GM12873 (cell line): ENCODE measurements around the gene DRC1.

Experiments
- TF ChIP-seq, protein P1 (sequence below): IDR thresholded peaks from 2 replicates; pipeline ENCODE4 v1.5.1; 2012; ENCODE audit warnings: low read depth, mild to moderate bottlenecking, moderate library complexity, low read length, control low read depth; ENCODE audit not compliant: insufficient read depth; ENCODE audit errors: missing control alignments

Gene DRC1

DNA sequence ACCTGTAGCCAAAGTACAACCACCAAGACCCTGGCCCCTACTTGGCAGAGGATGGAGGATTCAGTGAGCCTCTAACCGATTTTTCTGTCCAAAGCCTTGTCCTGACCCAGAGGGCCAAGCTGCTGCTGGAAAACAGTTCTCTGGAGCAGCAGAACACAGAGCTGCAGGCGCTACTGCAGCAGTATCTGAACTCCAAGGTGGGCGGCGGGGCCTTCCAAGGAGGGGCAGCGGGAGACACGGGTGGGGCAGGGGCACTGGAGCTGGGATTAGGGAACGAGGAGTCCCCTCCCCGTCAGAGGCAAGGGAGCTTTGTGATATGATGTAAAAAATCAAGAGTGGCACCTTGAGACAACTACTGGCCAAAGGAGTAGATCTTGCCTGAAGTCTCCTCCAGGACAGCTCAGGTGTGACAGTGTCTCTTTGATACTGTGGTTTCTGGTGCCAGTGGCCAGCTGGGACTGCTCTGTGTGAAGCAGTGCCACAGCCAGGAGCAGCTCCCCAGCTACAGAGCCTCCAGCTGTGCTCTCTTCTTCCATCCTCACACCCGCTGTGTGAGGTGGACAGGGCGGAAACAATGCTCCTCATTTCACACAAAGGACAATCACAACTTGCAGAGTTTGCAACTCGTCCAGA lies 53.4 kb downstream of the DRC1 start:
- TF ChIP-seq, protein P1, sequence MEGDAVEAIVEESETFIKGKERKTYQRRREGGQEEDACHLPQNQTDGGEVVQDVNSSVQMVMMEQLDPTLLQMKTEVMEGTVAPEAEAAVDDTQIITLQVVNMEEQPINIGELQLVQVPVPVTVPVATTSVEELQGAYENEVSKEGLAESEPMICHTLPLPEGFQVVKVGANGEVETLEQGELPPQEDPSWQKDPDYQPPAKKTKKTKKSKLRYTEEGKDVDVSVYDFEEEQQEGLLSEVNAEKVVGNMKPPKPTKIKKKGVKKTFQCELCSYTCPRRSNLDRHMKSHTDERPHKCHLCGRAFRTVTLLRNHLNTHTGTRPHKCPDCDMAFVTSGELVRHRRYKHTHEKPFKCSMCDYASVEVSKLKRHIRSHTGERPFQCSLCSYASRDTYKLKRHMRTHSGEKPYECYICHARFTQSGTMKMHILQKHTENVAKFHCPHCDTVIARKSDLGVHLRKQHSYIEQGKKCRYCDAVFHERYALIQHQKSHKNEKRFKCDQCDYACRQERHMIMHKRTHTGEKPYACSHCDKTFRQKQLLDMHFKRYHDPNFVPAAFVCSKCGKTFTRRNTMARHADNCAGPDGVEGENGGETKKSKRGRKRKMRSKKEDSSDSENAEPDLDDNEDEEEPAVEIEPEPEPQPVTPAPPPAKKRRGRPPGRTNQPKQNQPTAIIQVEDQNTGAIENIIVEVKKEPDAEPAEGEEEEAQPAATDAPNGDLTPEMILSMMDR = no peak

DNA sequence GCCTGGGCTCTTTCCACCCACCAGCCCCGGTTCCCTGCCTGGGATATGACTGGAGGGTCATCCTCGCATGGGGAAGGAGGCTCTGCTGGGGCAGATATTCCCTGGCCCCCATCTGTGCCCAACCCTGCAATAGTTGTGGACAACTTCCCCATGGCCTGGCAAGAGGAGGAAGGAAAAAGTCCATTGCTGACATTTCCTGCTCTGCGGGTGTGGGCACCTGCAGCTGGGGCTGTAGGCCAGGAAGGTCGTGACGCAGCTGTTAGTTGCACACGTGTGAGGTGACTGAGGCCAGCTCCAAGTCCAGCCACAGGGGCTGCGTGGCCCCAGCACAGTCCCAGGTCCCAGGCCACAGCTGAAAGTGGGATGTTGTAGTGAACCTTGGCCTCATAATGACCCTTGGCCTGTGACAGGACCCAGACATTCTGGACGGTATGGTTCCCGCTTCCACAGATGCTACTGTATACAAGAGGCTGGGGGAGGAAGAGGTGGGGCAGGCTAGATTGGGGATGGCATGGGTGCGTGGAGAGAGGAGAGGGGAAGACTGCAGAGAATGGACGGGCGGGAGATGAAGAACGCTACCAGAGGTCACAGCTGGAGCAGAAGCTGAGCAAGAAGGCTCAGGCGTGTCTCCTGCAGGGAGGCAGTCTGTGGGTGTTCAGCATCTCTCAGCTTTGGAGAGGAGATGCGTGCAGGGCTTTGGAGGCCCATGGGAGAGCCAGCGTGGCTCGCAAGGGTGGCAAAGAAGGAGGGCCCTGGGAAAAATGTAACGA lies 54.1 kb downstream of the DRC1 start:
- TF ChIP-seq, protein P1 = no peak

DNA sequence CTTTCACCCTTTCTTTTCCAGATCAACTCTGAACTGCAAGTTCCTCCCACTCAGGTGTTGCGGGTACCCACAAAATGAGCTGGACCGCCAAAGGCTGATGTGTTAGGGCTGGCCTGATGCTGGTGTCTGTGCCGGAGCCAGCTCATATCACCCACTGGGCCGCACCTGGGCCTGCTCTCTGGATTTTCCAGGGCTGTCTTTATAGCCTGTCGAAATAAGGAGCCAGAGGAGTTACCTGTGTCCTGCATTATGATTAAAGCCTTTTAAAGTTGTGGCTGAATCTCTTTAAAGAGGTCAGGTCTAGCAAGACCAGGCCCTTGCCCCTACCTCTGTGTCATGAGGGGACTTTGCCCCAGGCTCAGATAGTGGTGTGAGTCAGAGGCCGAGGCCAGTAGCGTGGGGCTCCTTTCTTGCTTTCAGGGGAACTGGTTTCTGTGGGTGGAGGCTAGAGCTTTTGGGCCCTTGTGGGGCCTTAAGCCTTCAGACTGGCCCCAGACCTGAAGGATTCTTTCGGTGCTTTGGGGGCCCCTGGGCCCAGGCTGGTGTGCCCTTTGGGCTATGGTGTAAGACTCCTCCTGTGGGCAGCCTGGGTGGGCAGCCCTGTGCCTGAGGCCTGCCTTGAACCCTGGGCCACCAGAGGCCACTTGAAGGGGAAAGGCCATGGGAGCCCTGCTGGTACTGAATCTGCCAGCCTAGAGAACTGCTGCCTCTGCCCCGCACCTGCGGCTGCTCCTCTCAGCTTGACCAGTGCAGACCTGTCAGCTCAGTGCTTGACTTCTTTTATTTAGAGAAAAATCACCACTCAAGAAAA lies 54.9 kb downstream of the DRC1 start:
- TF ChIP-seq, protein P1 = no peak

DNA sequence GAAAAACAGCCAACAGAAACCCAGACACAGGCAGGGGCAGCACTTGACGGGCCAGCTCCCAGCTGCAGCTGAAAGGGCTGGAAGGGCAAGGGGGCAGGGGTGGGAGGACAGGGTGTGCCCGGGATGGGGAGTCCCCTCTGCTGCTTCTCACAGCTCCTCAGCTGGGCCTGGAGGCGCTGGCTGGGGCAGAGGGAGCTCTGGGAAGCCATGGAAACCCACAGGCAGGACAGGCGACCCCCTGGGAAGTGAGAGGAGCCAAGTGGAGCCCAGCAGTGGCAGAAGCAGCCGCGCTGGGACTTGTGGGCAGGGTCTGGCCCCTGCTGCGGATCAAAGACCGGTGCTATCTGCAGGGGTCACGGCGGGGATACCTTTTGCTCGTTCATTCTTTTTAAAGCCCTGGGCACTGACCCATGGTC lies 55.5 kb downstream of the DRC1 start:
- TF ChIP-seq, protein P1 = no peak

DNA sequence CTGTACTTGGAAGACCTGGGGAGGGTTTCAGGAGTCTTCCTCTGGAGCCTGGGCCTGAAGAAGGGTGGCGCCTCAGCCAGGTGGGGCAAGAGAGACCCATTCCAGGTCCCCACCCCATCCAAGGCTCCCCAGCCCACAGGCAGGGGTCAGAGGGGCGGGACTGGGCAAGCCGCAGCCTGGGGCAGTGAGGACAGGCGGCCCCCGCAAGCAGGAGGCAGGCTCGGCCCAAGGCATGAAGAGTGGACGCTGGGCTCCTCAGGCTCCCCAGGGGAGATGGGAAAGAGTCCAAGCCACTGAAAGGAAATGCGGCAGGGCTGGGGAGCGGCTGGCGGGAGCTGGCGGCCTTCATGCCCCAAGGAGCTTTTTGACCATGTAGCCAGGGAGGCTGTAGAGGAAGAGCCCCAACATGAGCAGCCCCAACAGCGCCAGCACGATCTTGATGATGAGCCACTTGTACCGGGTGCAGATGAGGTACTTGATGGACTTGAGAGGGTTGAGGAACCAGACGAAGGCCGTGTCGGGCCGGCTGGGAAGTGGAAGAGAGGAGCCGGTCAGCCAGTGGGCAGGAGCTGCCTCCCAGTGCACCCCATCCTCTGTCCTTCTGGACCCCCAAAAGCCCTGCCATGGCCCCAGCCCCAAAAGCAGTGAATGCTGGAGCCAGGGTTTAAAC lies 56.1 kb downstream of the DRC1 start:
- TF ChIP-seq, protein P1 = no peak

DNA sequence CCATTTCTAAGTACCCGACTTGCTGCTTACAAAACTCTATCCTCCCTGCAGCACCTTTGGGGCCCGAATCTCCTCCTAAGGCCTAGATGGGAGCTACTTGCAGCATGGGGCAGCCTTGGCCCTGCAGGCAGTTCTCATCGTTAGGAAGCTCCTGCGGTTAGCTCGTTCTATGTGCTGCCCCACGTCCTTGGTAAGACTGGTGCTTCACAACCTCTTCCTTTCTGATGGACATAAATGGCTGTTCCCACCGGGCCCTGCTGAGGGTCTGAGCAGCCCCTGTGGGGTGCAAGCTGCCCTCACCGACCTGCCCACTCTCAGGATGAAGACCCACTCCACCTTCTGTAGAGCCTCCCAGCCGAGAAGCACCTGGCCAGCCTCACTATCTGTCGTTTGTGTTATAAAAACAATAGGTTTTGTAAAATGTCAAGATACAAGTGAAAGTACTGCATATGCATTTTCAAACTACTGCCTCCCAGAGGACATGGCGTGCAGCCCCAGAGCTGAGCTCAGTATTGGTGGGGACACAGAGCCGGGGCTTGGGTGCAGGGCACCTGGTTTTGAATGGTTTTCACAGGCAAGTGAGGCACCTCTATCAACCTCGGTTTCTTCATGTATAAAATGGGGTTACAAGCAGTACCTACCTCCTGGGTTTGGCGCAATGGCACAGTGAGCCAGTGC lies 56.8 kb downstream of the DRC1 start:
- TF ChIP-seq, protein P1 = no peak
